Measurements from ENCODE around the gene CARD19.

GRCh38 chr9:93081081-93081529, 14.9 kb upstream of the CARD19 start:
- TF ChIP-seq CTCF (IDR thresholded peaks at IDR 0.05) = no peak
- TF ChIP-seq POLR2AphosphoS5 (IDR thresholded peaks at IDR 0.05) = no peak
- no peak for TF ChIP-seq POLR2A (IDR thresholded peaks at IDR 0.05)

Data from breast epithelium (tissue), 3 donors.